SJSA1 (cell line): ENCODE measurements around the gene WNK4. TPM values are rescaled to one million over a fixed set of nuclear protein-coding genes. Genes with fewer than 3 reads are reported as not detected.
A peak's percentile ranks its signal among the peaks of the same experiment; 100 is the strongest.

ENCODE experiments used
- DNase-seq, 2 experiments: peaks; one replicate each; pipeline ENCODE4 v3.0.0-alpha.2; 2015 to 2020; ENCODE audit warnings: low spot score in 2 of 2, low read depth in 1 of 2
- H3K27ac ChIP-seq: fragments of 250-450 bp; sonication (Bioruptor Pico); 2 replicates; pipeline ENCODE4 v1.5.1; 2020; ENCODE audit warnings: mild to moderate bottlenecking, moderate library complexity
- H3K27me3 ChIP-seq: fragments of 250-450 bp; sonication (Bioruptor Pico); replicated peaks from 2 replicates; pipeline ENCODE4 v1.5.1; 2020; ENCODE audit warnings: mild to moderate bottlenecking, moderate library complexity
- H3K36me3 ChIP-seq: fragments of 250-450 bp; sonication (Bioruptor Pico); 2 replicates; pipeline ENCODE4 v1.5.1; 2020; ENCODE audit warnings: mild to moderate bottlenecking
- H3K4me1 ChIP-seq: fragments of 250-450 bp; sonication (Bioruptor Pico); replicated peaks from 2 replicates; pipeline ENCODE4 v1.6.1; 2021; ENCODE audit warnings: mild to moderate bottlenecking
- H3K4me3 ChIP-seq: fragments of 250-450 bp; sonication (Bioruptor Pico); 2 replicates; pipeline ENCODE4 v1.5.1; 2020; ENCODE audit warnings: mild to moderate bottlenecking
- H3K9me3 ChIP-seq: fragments of 250-450 bp; sonication (Bioruptor Pico); replicated peaks from 2 replicates; pipeline ENCODE4 v1.5.1; 2020; ENCODE audit warnings: mild to moderate bottlenecking
- total RNA-seq: library from RNA; depleted of rRNA; stranded (reverse); fragments of >200 nt; shearing (Covaris generic); gene quantifications from 2 replicates; pipeline ENCODE4 v1.2.3, GENCODE V29; 2014

Gene WNK4
- total RNA-seq, 1 experiment from 2014 or later, result not detected

DNA sequence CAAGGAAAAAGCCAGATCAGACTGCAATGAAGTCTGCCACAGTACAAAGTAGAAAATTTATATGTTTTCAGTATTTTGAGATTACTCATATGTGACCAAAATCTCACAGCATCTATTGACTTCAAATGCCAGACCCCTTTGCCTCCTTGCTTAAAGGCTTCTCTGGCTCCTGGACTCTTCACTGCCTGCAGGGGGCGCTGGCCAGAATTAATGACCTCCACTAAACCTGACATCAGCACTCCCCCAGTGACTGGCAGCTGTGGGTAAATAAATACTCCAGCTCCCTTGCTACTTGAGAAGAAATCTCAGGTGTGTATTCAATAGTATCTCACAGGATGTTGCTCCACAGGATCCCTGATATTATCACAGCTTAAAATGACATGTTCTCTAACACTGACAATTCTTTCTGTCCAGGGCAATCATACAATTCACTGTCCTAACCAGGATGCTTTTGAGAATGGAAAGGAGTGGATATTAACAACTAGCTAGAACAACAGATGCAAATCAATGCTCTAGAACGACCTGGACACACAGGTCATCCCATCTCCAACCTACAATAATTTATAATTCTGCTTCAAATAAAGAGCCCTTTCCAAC lies 39.6 kb downstream of the WNK4 start:
- peaks cover 23% of the 10 kb centered on the region for H3K4me1 ChIP-seq
- H3K27me3 ChIP-seq, result no peaks in the 10 kb centered on the region
- H3K27ac ChIP-seq, result no peak overlapping the region
- peaks cover 79% of the 10 kb centered on the region for H3K36me3 ChIP-seq
- peak; percentile 28 to 69 for DNase-seq
- H3K4me3 ChIP-seq, result no peak overlapping the region
- H3K9me3 ChIP-seq, result no peaks in the 10 kb centered on the region

GRCh38 chr17:42821176-42821575 lies 40.8 kb downstream of the WNK4 start:
- peaks cover 68% of the 10 kb centered on the region for H3K36me3 ChIP-seq
- H3K9me3 ChIP-seq, result no peaks in the 10 kb centered on the region
- peaks cover 13% of the 10 kb centered on the region for H3K4me1 ChIP-seq
- H3K27me3 ChIP-seq, result no peaks in the 10 kb centered on the region
- no peak overlapping the region for H3K27ac ChIP-seq
- no peak for DNase-seq
- H3K4me3 ChIP-seq, result no peak overlapping the region

DNA sequence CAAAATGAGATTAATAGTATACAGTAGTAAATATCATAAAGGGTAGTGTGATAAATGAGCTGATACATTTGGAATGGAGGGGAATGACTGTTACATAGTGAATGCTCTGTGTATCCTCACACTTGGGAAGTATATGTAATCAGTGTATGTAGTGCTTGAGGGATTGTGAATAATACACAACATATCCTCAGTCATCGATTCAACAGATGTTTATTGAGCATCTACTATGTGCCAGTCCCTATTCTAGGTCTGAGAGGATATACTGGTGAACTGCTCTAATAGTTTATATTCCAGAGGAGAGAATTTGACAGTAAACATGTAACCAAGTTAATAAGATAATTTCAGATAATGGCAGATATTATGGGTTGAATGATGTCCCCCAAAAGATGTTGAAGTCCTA lies 47.1 kb downstream of the WNK4 start:
- no peak overlapping the region for H3K27ac ChIP-seq
- peaks cover 10% of the 10 kb centered on the region; the same call in 1 of the 2 replicates for H3K36me3 ChIP-seq
- H3K9me3 ChIP-seq, result no peaks in the 10 kb centered on the region
- no peak for DNase-seq
- peaks cover 15% of the 10 kb centered on the region for H3K4me1 ChIP-seq
- peaks cover 12% of the 10 kb centered on the region; the same call in 1 of the 2 replicates for H3K27me3 ChIP-seq
- no peak overlapping the region for H3K4me3 ChIP-seq

- Histone ChIP-seq H3K4me1 (peaks cover 10% of the 10 kb centered on the region), H3K4me3 (no peak overlapping the region), H3K9me3 (no peaks in the 10 kb centered on the region), H3K36me3 (peaks cover 30% of the 10 kb centered on the region), H3K27me3 (peaks cover 12% of the 10 kb centered on the region; the same call in 1 of the 2 replicates), H3K27ac (no peak overlapping the region)
- DNase-seq, result no peak
Observed at GRCh38 chr17:42830971-42831370, 50.6 kb downstream of the WNK4 start.

- Histone ChIP-seq H3K9me3 (no peaks in the 10 kb centered on the region), H3K27ac (peak overlapping the region; percentile 75), H3K36me3 (peaks cover 42% of the 10 kb centered on the region), H3K27me3 (peaks cover 7% of the 10 kb centered on the region; the same call in 1 of the 2 replicates), H3K4me3 (peak overlapping the region; percentile 85), H3K4me1 (peaks cover 10% of the 10 kb centered on the region)
- DNase-seq, result no peak
Observed at GRCh38 chr17:42832213-42832933, 52.0 kb downstream of the WNK4 start.

GRCh38 chr17:42832934-42833766 lies 52.7 kb downstream of the WNK4 start, which contains the start of gene PSME3:
TSS of gene PSME3 (plus strand) at chr17:42833397. CDS start at chr17:42833632, 235 bp downstream.
- Histone ChIP-seq H3K27me3 (no peaks in the 10 kb centered on the region), H3K27ac (peak within 1 kb of the TSS; percentile 75), H3K4me3 (peak within 1 kb of the TSS; percentile 85), H3K36me3 (peaks cover 50% of the 10 kb centered on the region), H3K9me3 (no peaks in the 10 kb centered on the region), H3K4me1 (peaks cover 10% of the 10 kb centered on the region)
- peak; percentile 87 to 92 for DNase-seq

DNA sequence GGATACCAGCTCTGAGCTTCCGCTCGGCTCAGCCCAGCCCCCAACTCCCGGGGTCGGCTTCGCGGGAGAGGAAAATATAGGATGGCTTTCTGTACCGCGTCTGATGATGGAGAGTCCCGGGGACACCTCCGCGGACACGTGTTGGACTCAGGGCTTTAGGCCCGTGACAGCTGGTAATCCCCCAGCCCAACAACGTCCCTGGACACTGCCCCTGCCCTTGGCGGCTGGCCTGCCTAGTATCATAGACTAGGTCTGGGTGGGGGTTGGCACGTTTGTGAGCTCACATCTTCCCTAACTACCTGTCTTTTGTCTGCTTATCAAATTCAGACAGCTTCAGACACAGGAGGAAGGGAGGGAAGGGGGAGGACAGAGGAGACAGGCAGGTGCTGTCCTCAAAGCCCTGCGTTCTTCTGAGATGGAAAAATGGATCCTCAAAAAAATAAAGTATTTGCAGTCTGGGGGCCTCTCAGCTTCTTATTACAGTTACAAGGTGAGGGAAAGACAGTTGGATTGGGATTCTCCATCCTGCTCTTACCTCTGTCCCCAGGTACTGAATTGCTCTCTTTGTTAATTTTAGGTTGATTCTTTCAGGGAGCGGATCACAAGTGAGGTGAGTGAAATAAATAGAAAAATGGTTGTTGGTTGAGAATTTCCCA lies 53.5 kb downstream of the WNK4 start:
- H3K27me3 ChIP-seq, result no peaks in the 10 kb centered on the region
- H3K27ac ChIP-seq, result peak overlapping the region; percentile 75
- H3K36me3 ChIP-seq, result peaks cover 58% of the 10 kb centered on the region
- no peak for DNase-seq
- peaks cover 10% of the 10 kb centered on the region for H3K4me1 ChIP-seq
- H3K4me3 ChIP-seq, result peak overlapping the region; percentile 85
- H3K9me3 ChIP-seq, result no peaks in the 10 kb centered on the region

GRCh38 chr17:42835732-42836131 lies 55.3 kb downstream of the WNK4 start:
- no peaks in the 10 kb centered on the region for H3K27me3 ChIP-seq
- peaks cover 73% of the 10 kb centered on the region for H3K36me3 ChIP-seq
- H3K4me3 ChIP-seq, result no peak overlapping the region
- no peak for DNase-seq
- no peaks in the 10 kb centered on the region for H3K9me3 ChIP-seq
- peaks cover 10% of the 10 kb centered on the region for H3K4me1 ChIP-seq
- H3K27ac ChIP-seq, result no peak overlapping the region

DNA sequence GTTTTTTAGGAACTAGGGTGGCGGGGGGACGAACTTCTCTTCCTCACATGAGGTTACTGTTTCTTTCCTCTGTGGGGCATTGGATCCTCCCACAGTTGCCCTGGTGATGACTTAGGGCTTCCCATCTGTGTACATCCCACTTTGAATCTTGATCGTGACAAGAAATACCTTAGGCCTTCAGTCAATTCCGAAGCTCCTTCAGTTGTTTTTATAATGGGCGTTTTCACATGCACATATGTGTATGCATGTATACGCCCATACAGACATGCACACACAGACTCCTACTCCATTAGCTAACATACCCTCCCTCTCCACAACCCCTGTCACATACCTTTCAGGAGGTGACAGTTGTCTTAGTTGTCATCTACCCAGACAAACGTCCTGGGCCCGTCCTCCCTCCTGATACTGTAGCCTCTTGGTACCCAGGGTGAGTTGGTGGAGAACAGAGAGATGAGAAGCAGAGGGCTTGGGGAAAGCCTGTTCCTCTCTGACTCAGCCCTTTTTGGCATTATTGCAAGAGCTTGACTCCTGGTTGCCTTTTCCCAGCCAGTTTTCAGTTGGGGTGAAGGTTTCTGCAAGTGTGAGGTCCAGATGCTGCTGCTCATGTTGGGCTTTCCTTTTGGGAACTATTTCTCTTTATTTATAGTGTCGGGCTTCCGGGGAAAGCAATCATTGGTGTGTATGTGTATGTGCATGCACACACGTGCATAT lies 61.7 kb downstream of the WNK4 start:
- H3K27ac ChIP-seq, result no peak overlapping the region
- H3K27me3 ChIP-seq, result no peaks in the 10 kb centered on the region
- H3K4me1 ChIP-seq, result no peaks in the 10 kb centered on the region
- H3K36me3 ChIP-seq, result peaks cover 83% of the 10 kb centered on the region
- no peaks in the 10 kb centered on the region for H3K9me3 ChIP-seq
- no peak for DNase-seq
- no peak overlapping the region for H3K4me3 ChIP-seq

DNA sequence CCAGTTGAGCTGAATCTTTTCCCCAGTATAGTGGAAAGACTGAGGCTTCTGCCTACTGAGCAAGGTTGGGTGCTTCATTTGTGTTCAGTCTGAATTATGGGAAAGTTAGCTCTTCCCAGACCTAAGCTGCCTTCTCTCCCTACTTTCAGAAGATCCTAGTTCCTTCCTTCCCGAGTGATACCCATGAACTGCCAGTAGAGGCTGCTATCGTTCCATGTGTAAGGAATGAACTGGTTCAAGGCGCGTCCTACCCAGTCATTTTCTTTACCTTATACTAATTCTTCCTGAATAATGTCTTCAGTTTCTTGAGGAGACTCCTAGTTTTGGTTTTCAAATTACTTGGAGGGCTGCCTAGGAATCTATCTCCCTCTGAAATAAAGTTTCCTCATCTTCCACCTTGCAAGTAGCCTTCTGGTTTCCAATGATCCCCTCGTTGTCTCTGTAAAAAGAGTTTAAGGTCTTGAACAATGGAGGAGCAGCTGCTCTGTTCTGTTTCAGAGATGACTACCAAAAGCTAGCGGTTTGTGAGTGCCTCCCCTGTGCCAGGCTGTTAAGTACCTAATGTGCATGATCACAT lies 63.0 kb downstream of the WNK4 start:
- H3K27me3 ChIP-seq, result no peaks in the 10 kb centered on the region
- DNase-seq, result peak in 1 of 2 experiments; percentile 40
- no peak overlapping the region for H3K27ac ChIP-seq
- H3K4me1 ChIP-seq, result no peaks in the 10 kb centered on the region
- H3K4me3 ChIP-seq, result no peak overlapping the region
- H3K36me3 ChIP-seq, result peaks cover 70% of the 10 kb centered on the region
- H3K9me3 ChIP-seq, result no peaks in the 10 kb centered on the region

- Histone ChIP-seq H3K9me3 (no peaks in the 10 kb centered on the region), H3K4me3 (no peak within 1 kb of the TSS), H3K27ac (no peak within 1 kb of the TSS), H3K27me3 (peaks cover 7% of the 10 kb centered on the region; the same call in 1 of the 2 replicates), H3K4me1 (no peaks in the 10 kb centered on the region), H3K36me3 (peaks cover 61% of the 10 kb centered on the region)
- DNase-seq, result no peak
Observed at GRCh38 chr17:42844271-42844670, 63.9 kb downstream of the WNK4 start, which contains the start of gene AOC2. TSS of gene AOC2 (plus strand) at chr17:42844580. CDS start at chr17:42844627, 47 bp downstream.

DNA sequence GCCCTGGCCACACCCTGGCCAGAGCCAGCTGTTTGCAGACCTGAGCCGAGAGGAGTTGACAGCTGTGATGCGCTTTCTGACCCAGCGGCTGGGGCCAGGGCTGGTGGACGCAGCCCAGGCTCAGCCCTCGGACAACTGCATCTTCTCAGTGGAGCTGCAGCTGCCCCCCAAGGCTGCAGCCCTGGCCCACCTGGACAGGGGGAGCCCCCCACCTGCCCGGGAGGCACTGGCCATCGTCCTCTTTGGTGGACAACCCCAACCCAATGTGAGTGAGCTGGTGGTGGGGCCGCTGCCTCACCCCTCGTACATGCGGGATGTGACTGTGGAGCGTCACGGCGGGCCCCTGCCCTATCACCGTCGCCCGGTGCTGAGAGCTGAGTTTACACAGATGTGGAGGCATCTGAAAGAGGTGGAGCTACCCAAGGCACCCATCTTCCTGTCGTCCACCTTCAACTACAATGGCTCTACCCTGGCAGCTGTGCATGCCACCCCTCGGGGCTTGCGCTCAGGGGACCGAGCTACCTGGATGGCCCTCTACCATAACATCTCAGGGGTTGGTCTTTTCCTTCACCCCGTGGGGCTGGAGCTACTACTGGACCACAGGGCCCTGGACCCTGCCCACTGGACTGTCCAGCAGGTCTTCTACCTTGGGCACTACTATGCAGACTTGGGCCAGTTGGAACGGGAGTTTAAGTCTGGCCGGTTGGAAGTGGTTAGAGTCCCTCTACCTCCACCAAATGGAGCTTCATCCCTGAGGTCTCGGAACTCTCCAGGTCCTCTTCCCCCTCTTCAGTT lies 64.5 kb downstream of the WNK4 start:
- Histone ChIP-seq H3K36me3 (peaks cover 56% of the 10 kb centered on the region), H3K27ac (no peak overlapping the region), H3K9me3 (no peaks in the 10 kb centered on the region), H3K4me3 (no peak overlapping the region), H3K27me3 (peaks cover 14% of the 10 kb centered on the region), H3K4me1 (no peaks in the 10 kb centered on the region)
- no peak for DNase-seq
